Thyroid gland (tissue), 4 donors: ENCODE measurements around the gene KAZN.

Experiments
- CTCF ChIP-seq, 6 experiments: fragments of 200-600 bp in 3 of 6; fragments of 450-650 bp in 3 of 6; sonication (generic) in 3 of 6; IDR thresholded peaks; one replicate each; pipeline ENCODE4 v1.5.1; 2016 to 2019; ENCODE audit warnings: antibody characterized with exemption in 6 of 6, mild to moderate bottlenecking in 2 of 6, inconsistent platforms in 1 of 6, moderate library complexity in 1 of 6
- POLR2A ChIP-seq, 2 donors: fragments of 450-650 bp; IDR thresholded peaks; one replicate each; pipeline ENCODE4 v1.6.1; 2017; ENCODE audit warnings: antibody characterized with exemption in 2 of 2, mild to moderate bottlenecking in 2 of 2, moderate library complexity in 1 of 2

- TF ChIP-seq CTCF (IDR thresholded peaks at IDR 0.05) (no peak), POLR2A (IDR thresholded peaks at IDR 0.05) (no peak)
Measured at GRCh38 chr1:14794136-14794768, 195.8 kb downstream of the KAZN start.
